GM04503 (cell line): ENCODE data around the gene TMEM86B.

Experiments used
- DNase-seq: peaks from one replicate; pipeline ENCODE4 v3.0.0-alpha.2; 2012; ENCODE audit warnings: low read depth

Gene TMEM86B

GRCh38 chr19:55257461-55258420 lies 29.2 kb upstream of the TMEM86B start:
- DNase-seq: no peak

- DNase-seq: no peak
These were observed 28.2 kb upstream of the TMEM86B start for GRCh38 chr19:55256562-55257460.

- no peak for DNase-seq
These were observed 27.3 kb upstream of the TMEM86B start for GRCh38 chr19:55255618-55256423.

GRCh38 chr19:55254625-55254977 lies 26.0 kb upstream of the TMEM86B start:
- no peak for DNase-seq

GRCh38 chr19:55253842-55254624 lies 25.5 kb upstream of the TMEM86B start:
- DNase-seq: no peak

GRCh38 chr19:55252760-55253663 lies 24.4 kb upstream of the TMEM86B start:
- DNase-seq: no peak

- no peak for DNase-seq
These were observed 22.9 kb upstream of the TMEM86B start for GRCh38 chr19:55251341-55252081.

GRCh38 chr19:55250262-55251036 lies 21.9 kb upstream of the TMEM86B start:
- no peak for DNase-seq

GRCh38 chr19:55249841-55250240 lies 21.3 kb upstream of the TMEM86B start:
- no peak for DNase-seq

GRCh38 chr19:55248704-55249103 lies 20.1 kb upstream of the TMEM86B start:
- no peak for DNase-seq

- no peak for DNase-seq
These were observed 19.7 kb upstream of the TMEM86B start for GRCh38 chr19:55248166-55248675.

- no peak for DNase-seq
These were observed 19.1 kb upstream of the TMEM86B start for GRCh38 chr19:55247621-55248099.

- no peak for DNase-seq
These were observed 18.2 kb upstream of the TMEM86B start for GRCh38 chr19:55246462-55247451.

GRCh38 chr19:55245236-55245904 lies 16.8 kb upstream of the TMEM86B start:
- no peak for DNase-seq

GRCh38 chr19:55244004-55244680 lies 15.6 kb upstream of the TMEM86B start:
- DNase-seq: no peak

GRCh38 chr19:55242517-55242916 lies 14.0 kb upstream of the TMEM86B start:
- no peak for DNase-seq
